H1 (cell line): Measurements from ENCODE around the gene CRTC1.

Experiments
- ASH2L ChIP-seq: fragments of 200-600, 300-600 bp; sonication (generic); IDR thresholded peaks from one replicate; pipeline ENCODE4 v1.7.1; 2017; ENCODE audit warnings: low read length
- CTCF ChIP-seq, 3 experiments: IDR thresholded peaks; 1 replicate in 2 of 3; 2 replicates in 1 of 3; pipeline versions ENCODE4 v1.5.1 to v1.6.1; 2011; ENCODE audit warnings: low read length in 3 of 3, mild to moderate bottlenecking in 3 of 3, inconsistent platforms in 2 of 3, low read depth in 1 of 3, moderate library complexity in 1 of 3; ENCODE audit not compliant: insufficient read depth in 1 of 3; ENCODE audit errors: control extremely low read depth in 1 of 3
- EP300 ChIP-seq, 2 experiments: IDR thresholded peaks; 1 replicate in 1 of 2; 2 replicates in 1 of 2; pipeline ENCODE4 v1.6.1; 2011 to 2012; ENCODE audit warnings: low read depth in 2 of 2, low read length in 2 of 2, mild to moderate bottlenecking in 2 of 2, borderline replicate concordance in 1 of 2, inconsistent platforms in 1 of 2, moderate library complexity in 1 of 2
- EZH2 ChIP-seq: fragments of 200-600 bp; sonication (generic); IDR thresholded peaks from 2 replicates; pipeline ENCODE4 v1.7.1; 2012; ENCODE audit warnings: low read depth, mild to moderate bottlenecking, moderate library complexity, low read length, inconsistent platforms; ENCODE audit not compliant: severe bottlenecking
- FOSL1 ChIP-seq: IDR thresholded peaks from 2 replicates; pipeline ENCODE4 v1.6.1; 2011; ENCODE audit warnings: mild to moderate bottlenecking, low read depth, low read length, moderate library complexity; ENCODE audit not compliant: insufficient read depth
- HDAC2 ChIP-seq, 2 experiments: fragments of 300-600 bp in 1 of 2; sonication (generic) in 1 of 2; IDR thresholded peaks; 2 replicates each; pipeline ENCODE4 v1.6.1; 2011 to 2012; ENCODE audit warnings: low read depth in 2 of 2, low read length in 2 of 2, mild to moderate bottlenecking in 2 of 2, moderate library complexity in 2 of 2, borderline replicate concordance in 1 of 2, inconsistent platforms in 1 of 2
- POLR2A ChIP-seq, 2 experiments: IDR thresholded peaks; 1 replicate in 1 of 2; 2 replicates in 1 of 2; pipeline ENCODE4 v1.6.1; 2011; ENCODE audit warnings: low read depth in 2 of 2, low read length in 2 of 2, mild to moderate bottlenecking in 2 of 2; ENCODE audit errors: control extremely low read depth in 1 of 2
- RFX5 ChIP-seq: IDR thresholded peaks from 2 replicates; pipeline ENCODE4 v1.6.1; 2011; ENCODE audit warnings: low read depth, low read length, improper control_type of control experiment, borderline replicate concordance
- SIX5 ChIP-seq: IDR thresholded peaks from 2 replicates; pipeline ENCODE4 v1.6.1; 2011; ENCODE audit warnings: mild to moderate bottlenecking, low read depth, low read length
- TEAD4 ChIP-seq: IDR thresholded peaks from 2 replicates; pipeline ENCODE4 v1.6.1; 2012; ENCODE audit warnings: low read depth, low read length, inconsistent platforms, mixed read lengths

DNA sequence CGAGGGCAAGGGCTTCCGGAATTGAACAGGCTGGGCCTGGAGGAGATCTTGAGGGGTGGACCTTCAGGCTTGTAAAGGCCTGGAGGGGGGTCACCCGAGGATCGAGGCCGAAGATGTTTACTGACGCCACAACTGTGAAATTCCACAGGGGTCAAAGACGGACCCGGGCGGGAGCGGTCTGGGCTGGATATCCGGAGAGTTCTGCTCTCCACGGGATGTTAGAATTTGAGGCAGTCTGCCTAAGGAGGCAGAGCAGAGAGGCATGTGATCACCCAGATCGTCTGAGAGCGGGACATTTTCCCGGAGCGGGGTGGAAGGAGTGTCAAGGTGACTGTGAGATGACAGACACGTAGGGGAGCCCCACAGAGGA is 33.5 kb upstream of the CRTC1 start:
- TF ChIP-seq TEAD4: no peak
- TF ChIP-seq EP300 (IDR thresholded peaks at IDR 0.05; ENCODE audit: borderline replicate concordance in 1 of 2, low read depth in 2 of 2, low read length in 2 of 2): no peak
- no peak for TF ChIP-seq POLR2A (IDR thresholded peaks at IDR 0.05; ENCODE audit: control extremely low read depth in 1 of 2, low read depth in 2 of 2, low read length in 2 of 2)
- TF ChIP-seq CTCF (IDR thresholded peaks at IDR 0.05; ENCODE audit: control extremely low read depth in 1 of 3, insufficient read depth in 1 of 3, low read depth in 1 of 3, low read length in 3 of 3): no peak
- no peak for TF ChIP-seq EZH2
- TF ChIP-seq FOSL1: no peak
- TF ChIP-seq ASH2L: no peak
- no peak for TF ChIP-seq HDAC2 (IDR thresholded peaks at IDR 0.05; ENCODE audit: borderline replicate concordance in 1 of 2, low read depth in 2 of 2, low read length in 2 of 2)
- no peak for TF ChIP-seq SIX5
- TF ChIP-seq RFX5: no peak
